D721Med (cell line): ENCODE data around the gene CDK17.

ENCODE experiments used
- DNase-seq: peaks from one replicate; pipeline ENCODE4 v3.0.0; 2011; ENCODE audit warnings: low spot score; ENCODE audit not compliant: insufficient read length
- FAIRE-seq: peaks from 2 replicates; lab custom pipeline; 2011; peaks lifted over from hg19 to GRCh38; lab: Jason Lieb, UNC
- TF ChIP-seq, protein P1 (sequence below): IDR thresholded peaks from 2 replicates; pipeline ENCODE4 v1.5.1; 2012; ENCODE audit warnings: mild to moderate bottlenecking, control low read depth; ENCODE audit not compliant: insufficient read depth; ENCODE audit errors: missing control alignments

Gene CDK17

DNA sequence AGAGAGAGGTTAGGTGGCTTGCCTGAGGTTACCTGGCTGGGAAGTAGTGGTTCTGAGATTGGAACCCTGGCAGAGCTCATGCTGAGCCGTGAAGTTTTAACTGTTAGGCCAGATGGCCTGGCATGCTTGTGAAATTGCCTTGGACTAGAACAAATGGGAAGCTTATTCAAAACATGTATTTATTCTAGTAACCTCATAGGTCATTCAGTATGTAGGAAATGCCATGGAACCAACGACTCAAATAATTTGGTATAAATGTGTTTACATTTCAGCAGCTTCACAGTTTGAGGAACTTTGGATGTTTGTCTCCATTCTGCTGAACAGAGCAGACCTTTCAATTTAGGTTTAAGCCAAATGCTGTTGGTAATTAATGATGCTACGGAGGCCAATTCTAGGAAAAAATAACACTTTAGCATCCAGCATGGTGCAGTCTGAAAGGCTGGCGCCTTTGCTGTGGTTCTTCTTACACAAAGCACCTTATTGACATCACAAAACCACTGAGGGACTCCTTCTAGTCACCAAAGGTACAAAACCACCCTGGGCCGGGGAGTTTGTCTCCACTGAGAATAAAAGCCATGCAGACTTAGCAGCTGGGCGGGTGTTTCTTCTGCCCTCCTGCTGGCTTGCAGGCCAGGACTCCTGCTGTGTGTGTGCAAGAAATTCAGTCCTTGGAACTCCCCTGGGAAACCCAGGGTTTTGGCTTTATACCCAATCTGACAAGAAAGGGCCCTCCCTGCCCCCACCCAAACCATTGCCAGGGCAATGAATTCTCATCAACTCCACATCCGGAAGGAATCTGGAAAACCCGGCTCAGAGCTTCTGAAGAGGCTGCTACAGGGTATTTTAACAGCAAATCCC, 141.9 kb downstream of the CDK17 start:
- DNase-seq: no peak
- FAIRE-seq: no peak
- TF ChIP-seq, protein P1, sequence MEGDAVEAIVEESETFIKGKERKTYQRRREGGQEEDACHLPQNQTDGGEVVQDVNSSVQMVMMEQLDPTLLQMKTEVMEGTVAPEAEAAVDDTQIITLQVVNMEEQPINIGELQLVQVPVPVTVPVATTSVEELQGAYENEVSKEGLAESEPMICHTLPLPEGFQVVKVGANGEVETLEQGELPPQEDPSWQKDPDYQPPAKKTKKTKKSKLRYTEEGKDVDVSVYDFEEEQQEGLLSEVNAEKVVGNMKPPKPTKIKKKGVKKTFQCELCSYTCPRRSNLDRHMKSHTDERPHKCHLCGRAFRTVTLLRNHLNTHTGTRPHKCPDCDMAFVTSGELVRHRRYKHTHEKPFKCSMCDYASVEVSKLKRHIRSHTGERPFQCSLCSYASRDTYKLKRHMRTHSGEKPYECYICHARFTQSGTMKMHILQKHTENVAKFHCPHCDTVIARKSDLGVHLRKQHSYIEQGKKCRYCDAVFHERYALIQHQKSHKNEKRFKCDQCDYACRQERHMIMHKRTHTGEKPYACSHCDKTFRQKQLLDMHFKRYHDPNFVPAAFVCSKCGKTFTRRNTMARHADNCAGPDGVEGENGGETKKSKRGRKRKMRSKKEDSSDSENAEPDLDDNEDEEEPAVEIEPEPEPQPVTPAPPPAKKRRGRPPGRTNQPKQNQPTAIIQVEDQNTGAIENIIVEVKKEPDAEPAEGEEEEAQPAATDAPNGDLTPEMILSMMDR: no peak

DNA sequence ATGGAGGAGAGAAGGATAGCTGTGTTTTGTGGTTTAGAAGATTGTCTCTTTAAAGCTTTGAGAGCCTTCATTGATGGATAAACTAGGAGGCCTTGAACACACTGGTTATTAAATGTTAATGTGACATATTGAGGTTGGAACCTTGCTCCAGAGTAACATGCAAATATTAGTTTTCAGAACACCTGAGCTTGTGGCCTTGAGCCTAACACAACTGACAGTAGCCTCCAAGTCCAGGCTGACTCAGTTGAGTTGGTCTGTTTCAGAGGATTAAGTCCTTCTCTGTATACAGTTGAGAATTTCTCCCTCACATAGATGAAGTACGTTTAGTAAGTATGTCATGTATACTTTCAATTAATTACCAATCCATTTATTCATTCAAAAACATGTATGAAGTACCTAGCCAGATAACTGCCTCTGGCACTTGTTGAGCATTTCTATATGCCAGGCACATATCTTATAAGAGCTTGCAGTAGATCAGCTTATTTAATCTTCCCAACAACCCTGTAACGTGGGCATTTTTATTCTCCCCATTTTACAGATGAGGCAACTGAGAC, 142.6 kb downstream of the CDK17 start:
- FAIRE-seq: no peak
- no peak for DNase-seq
- TF ChIP-seq, protein P1: no peak

DNA sequence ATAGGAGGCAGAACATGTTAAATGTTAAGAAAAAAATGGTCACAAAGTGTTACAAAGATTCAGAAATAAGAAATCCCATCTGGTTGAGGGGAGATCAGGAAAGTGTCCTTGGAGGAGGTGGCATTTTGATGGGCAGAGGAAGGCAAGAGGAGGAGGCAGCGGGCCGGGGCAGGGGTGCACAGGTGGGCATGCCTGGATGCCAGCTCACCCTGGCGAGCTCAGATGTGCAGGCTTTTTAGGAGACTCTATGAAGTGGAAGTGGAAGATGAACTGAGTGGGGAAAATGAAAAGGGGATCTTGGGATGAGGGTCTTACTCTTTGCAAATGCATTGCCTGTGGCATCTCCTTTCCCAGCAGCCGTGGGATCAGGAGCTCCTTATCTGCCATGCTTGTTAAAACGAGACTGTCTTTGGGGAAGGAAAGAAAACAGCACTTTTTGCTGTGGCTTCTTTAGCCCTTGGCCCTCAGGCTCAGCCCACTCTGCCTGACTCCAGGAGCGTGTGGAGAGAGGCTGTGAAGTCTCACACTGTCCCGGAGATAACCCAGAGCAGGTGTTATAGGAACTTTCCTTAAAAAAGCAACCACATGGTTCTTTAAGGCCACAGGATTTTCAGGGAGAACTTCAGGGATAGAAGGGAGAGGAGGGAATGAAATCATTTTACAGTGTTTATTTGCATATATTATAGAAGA, 143.4 kb downstream of the CDK17 start:
- no peak for FAIRE-seq
- no peak for DNase-seq
- TF ChIP-seq, protein P1: no peak

DNA sequence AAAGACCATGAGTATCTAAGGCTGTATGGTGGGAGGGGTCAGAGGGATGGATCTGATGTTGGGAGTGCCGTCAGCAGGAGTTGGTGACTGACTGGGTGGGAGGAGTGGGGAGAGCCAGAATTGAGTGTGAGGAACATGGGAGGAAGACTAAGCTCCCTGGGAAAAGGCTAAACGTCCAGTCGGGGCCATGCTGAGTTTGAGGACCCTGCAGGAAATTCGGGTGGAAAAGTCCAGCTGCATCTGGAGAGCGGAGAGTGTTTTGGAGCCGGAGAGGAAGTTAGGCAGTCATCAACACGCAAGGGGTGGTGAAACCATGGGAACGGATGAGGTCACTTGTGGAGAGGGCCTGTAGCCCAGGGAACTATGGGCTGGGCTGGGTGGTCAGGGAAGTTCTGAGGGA, 145.2 kb downstream of the CDK17 start:
- FAIRE-seq (no peak), DNase-seq (no peak)
- TF ChIP-seq, protein P1: no peak

- DNase-seq (no peak), FAIRE-seq (no peak)
- TF ChIP-seq, protein P1: no peak
Measured at GRCh38 chr12:96250119-96250685, 150.0 kb downstream of the CDK17 start.

DNA sequence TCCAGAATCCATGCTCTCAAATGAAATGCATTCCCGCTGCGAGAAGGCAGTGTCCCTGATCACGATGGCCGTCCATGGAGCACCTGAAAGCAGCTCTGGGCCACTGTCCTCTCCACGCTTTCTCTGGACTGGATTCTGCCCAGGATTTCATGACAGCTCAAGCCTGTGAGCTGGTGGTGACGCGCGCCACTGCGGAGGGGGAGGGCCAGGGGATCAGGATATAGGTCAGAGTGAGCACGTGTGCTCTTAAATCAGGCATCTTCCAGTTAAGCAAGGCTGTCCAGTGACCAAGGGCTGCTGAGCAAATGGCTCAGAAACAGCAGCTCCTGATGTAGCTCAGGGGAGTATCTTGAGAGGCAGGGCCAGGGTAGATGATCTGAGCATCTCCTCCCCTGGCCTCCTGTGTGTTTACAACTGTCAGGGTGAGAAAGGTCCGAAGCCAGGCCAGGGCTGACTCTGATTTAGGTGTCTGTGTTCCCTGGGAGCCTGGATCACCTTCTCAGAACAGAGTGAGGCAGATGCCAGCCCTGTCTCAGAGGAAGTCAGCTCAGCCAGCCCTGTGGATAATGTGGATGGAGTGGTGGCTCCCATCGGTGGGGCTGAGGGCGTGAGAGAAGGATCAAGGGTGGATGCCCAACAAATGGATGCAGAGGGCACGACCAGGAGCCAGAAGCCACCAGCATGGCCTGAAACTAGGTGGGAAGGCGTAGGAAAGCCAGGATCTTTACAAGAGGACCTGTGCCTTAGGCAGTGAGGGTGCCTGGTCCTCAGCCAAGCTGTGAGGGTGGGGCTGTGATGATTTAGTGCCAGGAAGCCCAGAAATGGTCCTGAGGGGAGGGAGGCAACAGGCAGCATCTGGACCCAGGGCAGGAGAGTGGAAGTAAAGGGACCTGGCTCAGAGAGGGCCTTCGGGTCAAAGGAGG, 150.8 kb downstream of the CDK17 start:
- DNase-seq (no peak), FAIRE-seq (no peak)
- TF ChIP-seq, protein P1: no peak
